Measurements from ENCODE around the gene ELF2.

The ELF2 gene

DNA sequence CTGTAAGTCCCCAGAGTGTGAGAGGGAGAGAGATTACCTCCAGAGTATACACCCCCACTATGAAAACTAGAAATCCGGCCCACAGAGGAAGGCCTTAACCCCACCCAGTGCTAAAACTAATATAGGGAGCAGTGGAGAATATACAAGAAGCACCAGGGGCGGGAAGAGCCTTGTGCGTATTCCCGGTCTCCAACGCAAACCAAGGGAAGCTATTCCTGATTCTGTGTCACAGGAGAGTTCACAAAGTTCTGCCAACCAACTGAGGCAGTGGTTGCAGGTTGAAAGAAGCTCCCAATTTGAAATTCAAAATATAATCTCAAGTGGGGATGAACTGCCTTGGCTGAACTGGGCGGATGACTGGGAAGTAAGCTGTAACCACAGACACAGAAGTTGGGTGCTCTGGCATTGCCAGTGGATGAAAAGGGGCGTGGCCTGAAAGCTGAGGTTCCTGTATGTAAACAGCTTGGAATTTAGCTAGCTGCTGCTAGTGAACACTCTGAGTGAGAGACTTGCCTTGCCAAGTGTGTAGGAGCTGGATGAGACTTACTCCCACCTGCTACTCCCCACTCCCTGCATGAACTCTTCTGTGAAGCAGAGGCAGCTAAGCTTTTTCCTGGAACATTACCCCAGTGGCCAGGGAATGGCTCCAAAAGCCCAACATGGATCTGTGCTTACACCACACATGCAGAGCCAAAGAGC lies 32.7 kb downstream of the ELF2 start:
- H3K4me3 ChIP-seq (ENCODE audit: low read length in 2 of 2): no peak overlapping the region

DNA sequence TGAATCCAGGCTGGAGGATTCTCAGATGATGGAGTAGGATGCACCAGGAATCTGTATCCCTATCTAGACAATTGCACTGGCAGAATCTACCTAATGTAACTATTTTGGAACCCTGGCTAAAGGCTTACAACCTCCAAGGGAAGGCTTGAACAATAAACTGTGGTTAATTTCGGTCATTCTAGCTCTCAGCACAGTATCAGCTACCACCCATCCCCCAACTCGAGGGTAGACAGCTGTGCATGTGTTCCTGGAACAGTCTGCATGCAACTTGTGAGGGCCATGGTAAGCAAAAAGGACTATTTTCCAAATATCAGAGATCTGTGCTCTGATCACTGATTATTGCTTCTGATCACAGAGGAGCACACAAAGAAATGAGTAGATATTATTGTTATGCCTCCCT lies 34.0 kb downstream of the ELF2 start:
- Histone ChIP-seq H3K36me3 (ENCODE audit: control insufficient read depth in 2 of 2, insufficient read depth in 2 of 2, low read length in 2 of 2) (no peaks in the 10 kb centered on the region), H3K27me3 (ENCODE audit: control insufficient read depth in 2 of 2, insufficient read depth in 2 of 2, low read length in 2 of 2) (no peaks in the 10 kb centered on the region), H3K4me3 (ENCODE audit: low read length in 2 of 2) (no peak overlapping the region), H3K9me3 (ENCODE audit: control insufficient read depth in 2 of 2, low read length in 2 of 2) (no peaks in the 10 kb centered on the region), H3K27ac (ENCODE audit: low read depth in 2 of 2, low read length in 2 of 2) (no peak overlapping the region), H3K4me1 (ENCODE audit: control insufficient read depth in 2 of 2, insufficient read depth in 2 of 2, low read length in 2 of 2) (peaks cover 7 to 8% of the 10 kb centered on the region in 2 donors), H3K9ac (ENCODE audit: low read depth in 1 of 2, low read length in 2 of 2) (no peak overlapping the region)

More for the DNA sequence above, 32.7 kb downstream of the ELF2 start:
- Histone ChIP-seq H3K4me1 (ENCODE audit: control insufficient read depth in 2 of 2, insufficient read depth in 2 of 2, low read length in 2 of 2) (peaks cover 7 to 8% of the 10 kb centered on the region in 2 donors), H3K36me3 (ENCODE audit: control insufficient read depth in 2 of 2, insufficient read depth in 2 of 2, low read length in 2 of 2) (no peaks in the 10 kb centered on the region), H3K27me3 (ENCODE audit: control insufficient read depth in 2 of 2, insufficient read depth in 2 of 2, low read length in 2 of 2) (no peaks in the 10 kb centered on the region), H3K9ac (ENCODE audit: low read depth in 1 of 2, low read length in 2 of 2) (peak overlapping the region in 1 of 2 donors; percentile 27), H3K9me3 (ENCODE audit: control insufficient read depth in 2 of 2, low read length in 2 of 2) (no peaks in the 10 kb centered on the region), H3K27ac (ENCODE audit: low read depth in 2 of 2, low read length in 2 of 2) (no peak overlapping the region)

DNA sequence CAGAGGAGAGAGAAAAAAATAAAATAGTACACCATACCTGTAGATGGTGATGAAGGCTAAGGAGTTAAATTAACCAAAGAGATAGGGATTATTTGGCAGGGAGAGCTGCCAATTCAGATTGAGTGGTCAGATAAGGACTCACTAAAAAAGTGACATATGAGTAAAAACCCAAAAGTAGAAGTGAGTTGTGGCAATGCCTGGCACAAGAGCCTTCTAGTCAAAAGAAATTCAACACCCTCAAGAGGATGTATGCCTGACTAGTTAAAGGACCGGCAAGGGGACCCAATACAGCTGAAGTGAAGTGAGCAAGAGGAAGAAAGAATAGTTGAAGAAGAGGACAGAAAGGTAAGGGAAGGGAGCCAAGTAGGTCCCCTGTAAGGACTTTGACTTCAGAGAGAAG lies 34.9 kb downstream of the ELF2 start:
- no peak overlapping the region for H3K27ac ChIP-seq (ENCODE audit: low read depth in 2 of 2, low read length in 2 of 2)
- peaks cover 3 to 6% of the 10 kb centered on the region in 2 donors for H3K36me3 ChIP-seq (ENCODE audit: control insufficient read depth in 2 of 2, insufficient read depth in 2 of 2, low read length in 2 of 2)
- H3K4me1 ChIP-seq (ENCODE audit: control insufficient read depth in 2 of 2, insufficient read depth in 2 of 2, low read length in 2 of 2): peaks cover 7 to 8% of the 10 kb centered on the region in 2 donors
- H3K27me3 ChIP-seq (ENCODE audit: control insufficient read depth in 2 of 2, insufficient read depth in 2 of 2, low read length in 2 of 2): no peaks in the 10 kb centered on the region
- no peak overlapping the region for H3K9ac ChIP-seq (ENCODE audit: low read depth in 1 of 2, low read length in 2 of 2)
- H3K9me3 ChIP-seq (ENCODE audit: control insufficient read depth in 2 of 2, low read length in 2 of 2): no peaks in the 10 kb centered on the region
- H3K4me3 ChIP-seq (ENCODE audit: low read length in 2 of 2): no peak overlapping the region

DNA sequence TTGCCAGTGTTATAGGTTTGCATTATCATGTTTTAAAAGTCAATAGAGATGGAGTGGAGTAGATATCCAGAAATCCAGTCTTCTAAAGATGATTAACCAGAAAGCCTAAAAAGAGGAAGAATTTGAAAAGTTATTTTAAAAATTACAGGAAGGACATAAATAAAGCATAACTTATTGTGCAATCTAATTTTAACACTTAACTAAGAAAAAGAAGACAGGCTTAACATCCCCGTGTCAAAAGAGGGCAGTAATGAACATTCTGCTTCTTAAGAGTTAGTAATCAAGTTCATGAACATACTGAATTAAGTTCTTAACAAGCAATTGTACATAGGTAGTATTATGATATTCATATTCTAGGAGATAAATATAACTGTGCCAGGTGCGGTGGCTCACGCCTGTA lies 39.3 kb downstream of the ELF2 start:
- Histone ChIP-seq H3K9ac (ENCODE audit: low read depth in 1 of 2, low read length in 2 of 2) (no peak overlapping the region), H3K27ac (ENCODE audit: low read depth in 2 of 2, low read length in 2 of 2) (no peak overlapping the region), H3K4me3 (ENCODE audit: low read length in 2 of 2) (no peak overlapping the region), H3K27me3 (ENCODE audit: control insufficient read depth in 2 of 2, insufficient read depth in 2 of 2, low read length in 2 of 2) (no peaks in the 10 kb centered on the region), H3K9me3 (ENCODE audit: control insufficient read depth in 2 of 2, low read length in 2 of 2) (no peaks in the 10 kb centered on the region), H3K36me3 (ENCODE audit: control insufficient read depth in 2 of 2, insufficient read depth in 2 of 2, low read length in 2 of 2) (peaks cover 5 to 6% of the 10 kb centered on the region in 2 donors), H3K4me1 (ENCODE audit: control insufficient read depth in 2 of 2, insufficient read depth in 2 of 2, low read length in 2 of 2) (no peaks in the 10 kb centered on the region)

- Histone ChIP-seq H3K36me3 (ENCODE audit: control insufficient read depth in 2 of 2, insufficient read depth in 2 of 2, low read length in 2 of 2) (peaks cover 5 to 6% of the 10 kb centered on the region in 2 donors), H3K9ac (ENCODE audit: low read depth in 1 of 2, low read length in 2 of 2) (no peak overlapping the region), H3K27ac (ENCODE audit: low read depth in 2 of 2, low read length in 2 of 2) (no peak overlapping the region), H3K4me3 (ENCODE audit: low read length in 2 of 2) (no peak overlapping the region), H3K9me3 (ENCODE audit: control insufficient read depth in 2 of 2, low read length in 2 of 2) (no peaks in the 10 kb centered on the region), H3K4me1 (ENCODE audit: control insufficient read depth in 2 of 2, insufficient read depth in 2 of 2, low read length in 2 of 2) (no peaks in the 10 kb centered on the region), H3K27me3 (ENCODE audit: control insufficient read depth in 2 of 2, insufficient read depth in 2 of 2, low read length in 2 of 2) (no peaks in the 10 kb centered on the region)
Measured at GRCh38 chr4:139134403-139134802, 42.6 kb downstream of the ELF2 start.

DNA sequence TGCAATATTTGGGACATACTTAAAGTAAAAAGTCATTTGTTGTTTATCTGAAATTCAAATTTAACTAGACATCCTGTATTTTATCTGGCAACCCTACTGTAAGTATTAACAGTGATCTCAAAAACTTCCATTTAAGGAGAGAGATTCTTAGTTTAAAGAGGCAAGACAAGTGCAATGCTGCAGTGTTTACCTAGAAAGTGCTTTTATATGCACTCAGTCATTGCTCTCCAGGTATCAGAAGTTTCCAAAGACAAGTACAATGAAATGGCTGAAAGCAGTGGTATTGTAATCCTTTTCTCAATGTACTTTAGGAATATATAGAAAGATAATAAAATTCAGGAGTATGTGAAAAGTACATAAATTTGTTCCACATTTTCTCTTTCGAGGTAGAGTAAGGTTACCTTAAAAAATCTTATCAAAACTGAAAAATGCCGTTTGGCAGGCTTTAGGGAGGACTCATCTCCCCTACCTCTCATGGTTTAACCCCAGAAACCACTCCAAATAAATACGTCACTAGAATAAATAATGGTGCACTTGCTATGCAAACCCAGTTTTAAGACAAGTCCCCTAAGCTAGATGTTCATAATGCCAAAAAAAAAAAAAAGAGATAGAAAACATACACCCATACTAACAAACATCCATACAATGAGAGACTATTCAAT lies 45.7 kb downstream of the ELF2 start:
- Histone ChIP-seq H3K36me3 (ENCODE audit: control insufficient read depth in 2 of 2, insufficient read depth in 2 of 2, low read length in 2 of 2) (peaks cover 0 to 2% of the 10 kb centered on the region in 2 donors), H3K4me1 (ENCODE audit: control insufficient read depth in 2 of 2, insufficient read depth in 2 of 2, low read length in 2 of 2) (no peaks in the 10 kb centered on the region), H3K27me3 (ENCODE audit: control insufficient read depth in 2 of 2, insufficient read depth in 2 of 2, low read length in 2 of 2) (no peaks in the 10 kb centered on the region), H3K27ac (ENCODE audit: low read depth in 2 of 2, low read length in 2 of 2) (no peak overlapping the region), H3K9me3 (ENCODE audit: control insufficient read depth in 2 of 2, low read length in 2 of 2) (no peaks in the 10 kb centered on the region), H3K4me3 (ENCODE audit: low read length in 2 of 2) (no peak overlapping the region), H3K9ac (ENCODE audit: low read depth in 1 of 2, low read length in 2 of 2) (no peak overlapping the region)

- Histone ChIP-seq H3K36me3 (ENCODE audit: control insufficient read depth in 2 of 2, insufficient read depth in 2 of 2, low read length in 2 of 2) (no peaks in the 10 kb centered on the region), H3K27ac (ENCODE audit: low read depth in 2 of 2, low read length in 2 of 2) (no peak overlapping the region), H3K9me3 (ENCODE audit: control insufficient read depth in 2 of 2, low read length in 2 of 2) (no peaks in the 10 kb centered on the region), H3K4me3 (ENCODE audit: low read length in 2 of 2) (no peak overlapping the region), H3K9ac (ENCODE audit: low read depth in 1 of 2, low read length in 2 of 2) (no peak overlapping the region), H3K27me3 (ENCODE audit: control insufficient read depth in 2 of 2, insufficient read depth in 2 of 2, low read length in 2 of 2) (no peaks in the 10 kb centered on the region), H3K4me1 (ENCODE audit: control insufficient read depth in 2 of 2, insufficient read depth in 2 of 2, low read length in 2 of 2) (no peaks in the 10 kb centered on the region)
Measured at GRCh38 chr4:139129206-139129605, 47.8 kb downstream of the ELF2 start.

DNA sequence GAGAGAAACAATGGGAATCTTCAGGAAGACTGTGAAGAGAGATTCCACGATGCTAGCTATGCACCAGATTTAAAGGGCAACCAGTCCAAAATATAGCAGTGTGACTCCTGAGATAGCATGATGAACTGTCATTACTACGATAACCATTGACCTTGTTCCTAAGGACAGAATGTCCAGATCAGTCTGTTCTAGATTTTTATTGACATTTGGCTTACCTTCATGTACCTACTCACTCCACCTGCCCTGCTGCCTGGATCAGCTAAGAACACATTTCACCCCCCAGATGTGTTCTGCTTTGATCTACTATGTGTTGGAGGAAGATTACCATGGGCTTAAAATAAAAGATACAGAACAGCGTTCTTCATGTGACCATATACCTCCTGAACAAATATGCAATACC lies 50.1 kb downstream of the ELF2 start:
- Histone ChIP-seq H3K9me3 (ENCODE audit: control insufficient read depth in 2 of 2, low read length in 2 of 2) (no peaks in the 10 kb centered on the region), H3K27ac (ENCODE audit: low read depth in 2 of 2, low read length in 2 of 2) (no peak overlapping the region), H3K27me3 (ENCODE audit: control insufficient read depth in 2 of 2, insufficient read depth in 2 of 2, low read length in 2 of 2) (no peaks in the 10 kb centered on the region), H3K4me3 (ENCODE audit: low read length in 2 of 2) (no peak overlapping the region), H3K4me1 (ENCODE audit: control insufficient read depth in 2 of 2, insufficient read depth in 2 of 2, low read length in 2 of 2) (no peaks in the 10 kb centered on the region), H3K9ac (ENCODE audit: low read depth in 1 of 2, low read length in 2 of 2) (no peak overlapping the region), H3K36me3 (ENCODE audit: control insufficient read depth in 2 of 2, insufficient read depth in 2 of 2, low read length in 2 of 2) (no peaks in the 10 kb centered on the region)

DNA sequence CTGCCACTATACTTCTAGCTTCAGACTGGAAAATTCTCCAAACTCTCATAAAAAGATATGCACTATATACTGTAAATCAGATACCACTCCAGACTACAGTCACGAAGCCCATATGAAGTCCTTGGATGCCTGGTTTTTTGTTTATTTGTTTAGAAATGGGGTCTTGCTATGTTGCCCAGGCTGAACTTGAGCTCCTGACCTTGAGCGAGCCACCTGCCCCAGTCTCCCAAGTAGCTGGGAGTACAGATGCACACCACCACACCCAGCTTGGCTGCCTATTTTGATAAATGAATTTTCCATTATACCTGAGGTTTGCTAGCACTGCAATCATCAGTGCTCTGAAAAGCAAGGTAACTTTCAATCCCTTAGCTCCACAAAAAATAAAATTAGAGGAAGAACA lies 53.1 kb downstream of the ELF2 start:
- no peak overlapping the region for H3K9ac ChIP-seq (ENCODE audit: low read depth in 1 of 2, low read length in 2 of 2)
- no peaks in the 10 kb centered on the region for H3K4me1 ChIP-seq (ENCODE audit: control insufficient read depth in 2 of 2, insufficient read depth in 2 of 2, low read length in 2 of 2)
- H3K4me3 ChIP-seq (ENCODE audit: low read length in 2 of 2): no peak overlapping the region
- no peak overlapping the region for H3K27ac ChIP-seq (ENCODE audit: low read depth in 2 of 2, low read length in 2 of 2)
- H3K9me3 ChIP-seq (ENCODE audit: control insufficient read depth in 2 of 2, low read length in 2 of 2): no peaks in the 10 kb centered on the region
- H3K36me3 ChIP-seq (ENCODE audit: control insufficient read depth in 2 of 2, insufficient read depth in 2 of 2, low read length in 2 of 2): no peaks in the 10 kb centered on the region
- no peaks in the 10 kb centered on the region for H3K27me3 ChIP-seq (ENCODE audit: control insufficient read depth in 2 of 2, insufficient read depth in 2 of 2, low read length in 2 of 2)

DNA sequence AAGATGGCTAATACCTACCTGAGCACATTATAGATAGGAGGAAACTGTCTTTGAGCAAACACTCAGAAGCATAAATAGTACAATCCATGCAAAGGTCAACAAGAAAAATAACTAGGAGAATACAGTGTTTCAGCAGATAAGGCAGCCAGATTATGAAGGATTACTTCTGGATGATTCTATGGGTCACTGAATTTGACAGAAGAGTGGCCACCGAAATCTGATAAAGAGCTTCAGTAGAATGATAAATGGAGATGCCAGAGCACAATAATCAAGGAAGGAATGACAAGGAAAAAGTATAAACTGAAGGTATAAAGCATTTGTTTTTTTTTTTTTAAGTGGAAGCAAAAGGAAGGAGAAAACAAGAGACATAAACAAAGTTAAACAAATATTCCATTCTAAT lies 58.7 kb downstream of the ELF2 start:
- Histone ChIP-seq H3K4me1 (ENCODE audit: control insufficient read depth in 2 of 2, insufficient read depth in 2 of 2, low read length in 2 of 2) (no peaks in the 10 kb centered on the region), H3K27ac (ENCODE audit: low read depth in 2 of 2, low read length in 2 of 2) (no peak overlapping the region), H3K9me3 (ENCODE audit: control insufficient read depth in 2 of 2, low read length in 2 of 2) (no peaks in the 10 kb centered on the region), H3K36me3 (ENCODE audit: control insufficient read depth in 2 of 2, insufficient read depth in 2 of 2, low read length in 2 of 2) (peaks cover 4 to 10% of the 10 kb centered on the region in 2 donors), H3K27me3 (ENCODE audit: control insufficient read depth in 2 of 2, insufficient read depth in 2 of 2, low read length in 2 of 2) (no peaks in the 10 kb centered on the region), H3K4me3 (ENCODE audit: low read length in 2 of 2) (no peak overlapping the region), H3K9ac (ENCODE audit: low read depth in 1 of 2, low read length in 2 of 2) (no peak overlapping the region)
